CD4-positive, alpha-beta T cell treated with Interleukin-17A for 4 hours (primary cell): Measurements from ENCODE around the gene TMEM239.
"Not testable (repeated sequence)": the region's sequence is repeated elsewhere in the genome, so short reads cannot be mapped to it uniquely, and the experiment has no call there.

Experiments used
- DNase-seq: peaks from one replicate; pipeline ENCODE4 v3.0.0-alpha.2; 2020; ENCODE audit warnings: mixed read lengths

TMEM239 gene

GRCh38 chr20:2816030-2816582 lies at the start of gene TMEM239:
TSS of gene TMEM239 (plus strand) at chr20:2816364. CDS start at chr20:2816555, 191 bp downstream.
- no peak for DNase-seq

GRCh38 chr20:2767768-2768631 lies 48.2 kb upstream of the TMEM239 start:
- no peak for DNase-seq

GRCh38 chr20:2768632-2769015 lies 47.5 kb upstream of the TMEM239 start:
- no peak for DNase-seq

- not testable (repeated sequence) for DNase-seq
Measured at GRCh38 chr20:2770091-2770490, 46.1 kb upstream of the TMEM239 start.

GRCh38 chr20:2771631-2772080 lies 44.5 kb upstream of the TMEM239 start:
- no peak for DNase-seq

- no peak for DNase-seq
Measured at GRCh38 chr20:2773812-2774211, 42.4 kb upstream of the TMEM239 start.

- DNase-seq: no peak
Measured at GRCh38 chr20:2775139-2775538, 41.0 kb upstream of the TMEM239 start.

- no peak for DNase-seq
Measured at GRCh38 chr20:2778602-2779321, 37.4 kb upstream of the TMEM239 start.

GRCh38 chr20:2780948-2781347 lies 35.2 kb upstream of the TMEM239 start:
- DNase-seq: no peak

GRCh38 chr20:2783908-2784566 lies 32.1 kb upstream of the TMEM239 start:
- no peak for DNase-seq

GRCh38 chr20:2793471-2793870 lies 22.7 kb upstream of the TMEM239 start:
- no peak for DNase-seq

- DNase-seq: no peak
Measured at GRCh38 chr20:2794202-2794748, 21.9 kb upstream of the TMEM239 start.

GRCh38 chr20:2794866-2795447 lies 21.2 kb upstream of the TMEM239 start:
- no peak for DNase-seq

- DNase-seq: no peak
Measured at GRCh38 chr20:2795451-2795850, 20.7 kb upstream of the TMEM239 start.

GRCh38 chr20:2796011-2796660 lies 20.0 kb upstream of the TMEM239 start:
- DNase-seq: no peak

- DNase-seq: no peak
Measured at GRCh38 chr20:2797136-2797983, 18.8 kb upstream of the TMEM239 start.

- DNase-seq: no peak
Measured at GRCh38 chr20:2798095-2798805, 17.9 kb upstream of the TMEM239 start.

- no peak for DNase-seq
Measured at GRCh38 chr20:2798814-2799213, 17.4 kb upstream of the TMEM239 start.

GRCh38 chr20:2799271-2799670 lies 16.9 kb upstream of the TMEM239 start:
- DNase-seq: no peak
